ENCODE data around the gene OR10G7. TPM values are rescaled to one million over a fixed set of nuclear protein-coding genes. Genes with fewer than 3 reads are reported as not detected.

Gene OR10G7
- total RNA-seq, 6 donors from 2014 or later: not detected

DNA sequence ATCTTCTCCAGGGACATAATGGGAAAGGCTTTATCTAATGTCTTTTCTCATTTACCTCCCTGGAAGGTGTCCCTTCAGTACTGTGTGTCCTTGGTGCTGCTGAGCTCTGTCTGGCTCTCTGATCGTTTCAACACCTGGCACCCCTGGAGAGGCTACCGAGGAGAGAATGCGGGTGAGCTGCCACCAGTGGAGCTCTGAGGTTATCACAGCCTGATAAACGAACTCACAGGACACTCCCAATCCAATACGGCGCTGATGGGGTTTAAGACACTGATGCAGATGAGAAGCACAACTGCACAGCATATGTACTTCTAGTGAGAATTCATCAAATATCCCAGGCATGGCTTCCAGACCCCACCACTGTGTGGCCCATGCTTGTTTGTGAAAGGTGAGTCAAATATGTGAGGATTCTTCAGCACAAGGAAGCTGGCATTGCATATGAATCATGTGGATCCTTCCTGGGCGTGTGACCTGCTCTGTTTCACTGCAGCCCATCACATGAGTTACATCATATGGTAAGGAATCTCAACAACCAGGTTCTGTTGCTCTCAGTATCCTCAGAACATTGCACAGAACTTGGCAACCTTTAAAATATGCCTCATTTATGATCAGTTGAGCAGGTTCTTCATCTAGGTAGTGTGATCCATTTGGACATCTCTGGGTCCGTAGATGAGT is 39.3 kb upstream of the OR10G7 start:
- H3K27ac ChIP-seq: no peak overlapping the region
- no peaks in the 10 kb centered on the region for H3K9me3 ChIP-seq
- H3K4me3 ChIP-seq: no peak overlapping the region
- H3K4me1 ChIP-seq: peaks cover 0 to 10% (median 6%) of the 10 kb centered on the region in 4 donors
- 63 to 67% methylated on average over 8 of the region's 8 CpGs for WGBS, 2 donors
- H3K27me3 ChIP-seq: peaks cover 0 to 9% (median 0%) of the 10 kb centered on the region in 4 donors
- ATAC-seq (ENCODE audit: low FRiP score in 2 of 2) (no peak), DNase-seq (no peak)
- TF ChIP-seq POLR2AphosphoS5 (IDR thresholded peaks at IDR 0.05): no peak
- no peak for TF ChIP-seq POLR2A (IDR thresholded peaks at IDR 0.05)
- TF ChIP-seq EP300 (IDR thresholded peaks at IDR 0.05): no peak
- TF ChIP-seq, protein P1, sequence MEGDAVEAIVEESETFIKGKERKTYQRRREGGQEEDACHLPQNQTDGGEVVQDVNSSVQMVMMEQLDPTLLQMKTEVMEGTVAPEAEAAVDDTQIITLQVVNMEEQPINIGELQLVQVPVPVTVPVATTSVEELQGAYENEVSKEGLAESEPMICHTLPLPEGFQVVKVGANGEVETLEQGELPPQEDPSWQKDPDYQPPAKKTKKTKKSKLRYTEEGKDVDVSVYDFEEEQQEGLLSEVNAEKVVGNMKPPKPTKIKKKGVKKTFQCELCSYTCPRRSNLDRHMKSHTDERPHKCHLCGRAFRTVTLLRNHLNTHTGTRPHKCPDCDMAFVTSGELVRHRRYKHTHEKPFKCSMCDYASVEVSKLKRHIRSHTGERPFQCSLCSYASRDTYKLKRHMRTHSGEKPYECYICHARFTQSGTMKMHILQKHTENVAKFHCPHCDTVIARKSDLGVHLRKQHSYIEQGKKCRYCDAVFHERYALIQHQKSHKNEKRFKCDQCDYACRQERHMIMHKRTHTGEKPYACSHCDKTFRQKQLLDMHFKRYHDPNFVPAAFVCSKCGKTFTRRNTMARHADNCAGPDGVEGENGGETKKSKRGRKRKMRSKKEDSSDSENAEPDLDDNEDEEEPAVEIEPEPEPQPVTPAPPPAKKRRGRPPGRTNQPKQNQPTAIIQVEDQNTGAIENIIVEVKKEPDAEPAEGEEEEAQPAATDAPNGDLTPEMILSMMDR (IDR thresholded peaks at IDR 0.05): no peak
- no peaks in the 10 kb centered on the region for H3K36me3 ChIP-seq

DNA sequence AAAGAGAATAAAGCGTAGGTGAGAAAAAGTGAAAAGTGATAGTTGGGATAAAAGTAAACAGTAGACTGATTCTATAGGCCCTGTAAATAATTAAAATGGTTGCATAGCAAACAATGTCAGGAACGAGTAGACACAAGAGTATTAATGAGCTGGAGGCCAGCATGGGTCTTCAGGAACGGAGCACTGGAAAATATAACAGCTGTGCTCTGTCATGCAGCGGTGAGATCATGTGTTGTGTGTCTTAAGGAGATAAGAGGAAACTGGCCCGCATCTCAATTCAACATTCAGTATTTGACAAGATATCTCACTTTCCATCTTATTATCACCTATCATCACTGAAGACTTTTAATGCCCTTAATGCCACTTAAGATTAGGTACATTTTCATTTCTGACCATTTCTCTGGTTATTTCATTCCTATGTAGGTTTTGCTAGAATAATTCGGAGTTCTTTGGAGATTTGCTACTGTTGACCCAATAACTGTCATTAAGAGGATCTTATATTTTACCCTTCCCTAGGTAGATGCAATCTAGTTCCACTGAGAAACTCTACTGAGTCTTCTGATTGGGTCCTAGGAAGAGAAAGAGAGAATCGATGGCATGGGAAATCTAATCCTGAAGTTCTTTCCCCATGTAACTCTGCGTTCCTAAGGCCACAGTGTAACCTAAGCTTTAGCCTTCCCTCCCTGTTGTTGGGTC is 38.7 kb upstream of the OR10G7 start:
- ATAC-seq (ENCODE audit: low FRiP score in 2 of 2) (no peak), DNase-seq (no peak)
- H3K36me3 ChIP-seq: no peaks in the 10 kb centered on the region
- 67% methylated on average over 8 of the region's 8 CpGs for WGBS, 2 donors
- H3K4me1 ChIP-seq: peaks cover 0 to 10% (median 6%) of the 10 kb centered on the region in 4 donors
- H3K4me3 ChIP-seq: no peak overlapping the region
- TF ChIP-seq POLR2A (IDR thresholded peaks at IDR 0.05) (no peak), EP300 (IDR thresholded peaks at IDR 0.05) (no peak), POLR2AphosphoS5 (IDR thresholded peaks at IDR 0.05) (no peak)
- TF ChIP-seq, protein P1 (IDR thresholded peaks at IDR 0.05): no peak
- H3K27ac ChIP-seq: no peak overlapping the region
- no peaks in the 10 kb centered on the region for H3K9me3 ChIP-seq
- H3K27me3 ChIP-seq: peaks cover 0 to 9% (median 0%) of the 10 kb centered on the region in 4 donors

DNA sequence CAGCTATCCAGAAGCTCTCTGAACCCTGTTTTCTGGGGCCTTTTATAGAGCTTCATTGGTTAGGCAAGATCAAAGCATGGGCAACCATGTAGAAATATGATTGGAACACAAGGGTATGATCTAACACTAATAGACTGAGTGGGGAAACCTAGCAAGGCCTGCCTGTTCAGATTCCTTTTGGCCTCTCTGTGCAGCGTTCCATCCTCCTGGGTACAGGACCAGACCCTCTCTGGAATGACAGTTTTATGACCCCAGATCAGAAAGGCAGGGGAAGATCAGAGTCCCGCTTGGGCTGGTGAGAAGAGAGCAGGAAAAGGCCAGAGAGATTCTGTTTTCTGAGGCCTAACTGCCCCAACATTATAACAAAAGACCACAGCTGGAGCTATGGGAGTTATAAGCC is 37.5 kb upstream of the OR10G7 start:
- no peaks in the 10 kb centered on the region for H3K9me3 ChIP-seq
- H3K36me3 ChIP-seq: no peaks in the 10 kb centered on the region
- TF ChIP-seq POLR2AphosphoS5 (IDR thresholded peaks at IDR 0.05): no peak
- TF ChIP-seq EP300 (IDR thresholded peaks at IDR 0.05): no peak
- no peak for TF ChIP-seq POLR2A (IDR thresholded peaks at IDR 0.05)
- TF ChIP-seq, protein P1 (IDR thresholded peaks at IDR 0.05): no peak
- no peak overlapping the region for H3K4me3 ChIP-seq
- 90 to 100% methylated on average over 2 of the region's 2 CpGs for WGBS, 2 donors
- no peak overlapping the region for H3K27ac ChIP-seq
- peaks cover 0 to 10% (median 6%) of the 10 kb centered on the region in 4 donors for H3K4me1 ChIP-seq
- H3K27me3 ChIP-seq: peaks cover 0 to 9% (median 0%) of the 10 kb centered on the region in 4 donors
- DNase-seq: no peak
- ATAC-seq (ENCODE audit: low FRiP score in 2 of 2): no peak

DNA sequence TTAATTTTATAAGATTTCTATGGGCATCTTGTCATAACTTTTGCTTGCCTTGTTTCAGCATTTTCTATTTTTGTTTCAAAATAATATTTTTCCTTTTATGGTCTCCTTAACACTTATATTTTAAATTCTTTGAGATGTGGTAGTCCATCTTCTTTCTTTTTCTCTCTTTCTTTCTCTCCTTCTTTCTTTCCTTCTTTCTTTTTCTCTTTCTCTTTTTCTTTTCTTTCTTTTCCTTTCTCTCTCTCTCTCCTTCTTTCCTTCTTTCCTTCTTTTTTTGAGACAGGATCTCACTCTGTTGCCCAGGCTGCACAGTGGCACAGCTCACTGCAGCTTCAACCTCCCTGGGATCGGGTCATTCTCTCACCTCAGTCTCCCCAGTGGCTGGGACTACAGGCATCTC is 36.1 kb upstream of the OR10G7 start:
- WGBS, 2 donors: 73 to 96% methylated on average over 1 of the region's 1 CpG
- no peaks in the 10 kb centered on the region for H3K36me3 ChIP-seq
- no peaks in the 10 kb centered on the region for H3K9me3 ChIP-seq
- peaks cover 0 to 9% (median 0%) of the 10 kb centered on the region in 4 donors for H3K27me3 ChIP-seq
- DNase-seq: no peak
- H3K27ac ChIP-seq: no peak overlapping the region
- no peak for ATAC-seq (ENCODE audit: low FRiP score in 2 of 2)
- H3K4me3 ChIP-seq: no peak overlapping the region
- TF ChIP-seq EP300 (IDR thresholded peaks at IDR 0.05): no peak
- TF ChIP-seq POLR2A (IDR thresholded peaks at IDR 0.05): no peak
- TF ChIP-seq, protein P1 (IDR thresholded peaks at IDR 0.05): no peak
- TF ChIP-seq POLR2AphosphoS5 (IDR thresholded peaks at IDR 0.05): no peak
- peaks cover 0 to 10% (median 6%) of the 10 kb centered on the region in 4 donors for H3K4me1 ChIP-seq

Measured in upper lobe of left lung (tissue), 6 donors.